Measurements from ENCODE around the gene PLXDC1.
"Not testable (repeated sequence)": the region's sequence is repeated elsewhere in the genome, so short reads cannot be mapped to it uniquely, and the experiment has no call there.

The PLXDC1 gene

DNA sequence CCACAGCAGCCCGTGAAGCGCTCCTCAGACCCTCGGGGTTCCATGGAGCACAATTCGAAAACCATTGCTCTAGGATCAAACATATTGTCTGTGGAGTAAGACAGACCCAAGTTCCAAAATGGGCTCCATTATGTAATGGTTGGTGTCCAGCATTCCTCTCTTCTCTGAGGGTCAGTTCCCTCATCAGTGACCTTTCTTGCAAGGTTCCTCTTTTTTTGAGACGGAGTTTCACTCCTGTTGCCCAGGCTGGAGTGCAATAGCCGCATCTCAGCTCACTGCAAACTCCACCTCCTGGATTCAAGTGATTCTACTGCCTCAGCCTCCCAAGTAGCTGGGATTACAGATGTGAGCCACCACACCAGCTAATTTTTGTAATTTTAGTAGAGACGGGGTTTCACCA lies 28.4 kb downstream of the PLXDC1 start:
- DNase-seq = no peak

DNA sequence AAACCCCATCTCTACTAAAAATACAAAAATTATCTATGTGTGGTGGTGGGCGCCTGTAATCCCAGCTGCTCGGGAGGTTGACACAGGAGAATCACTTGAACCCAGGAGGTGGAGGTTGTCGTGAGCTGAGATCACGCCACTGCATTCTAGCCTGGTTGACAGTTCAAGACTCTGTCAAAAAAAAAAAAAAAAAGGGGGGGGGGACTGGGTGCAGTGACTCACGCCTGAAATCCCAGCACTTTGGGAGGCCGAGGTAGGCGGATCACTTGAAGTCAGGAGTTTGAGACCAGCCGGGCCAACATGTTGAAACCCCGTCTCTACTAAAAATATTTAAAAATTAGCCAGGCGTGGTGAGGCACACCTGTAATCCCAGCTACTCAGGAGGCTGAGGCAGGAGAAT lies 29.5 kb downstream of the PLXDC1 start:
- DNase-seq = not testable (repeated sequence)

DNA sequence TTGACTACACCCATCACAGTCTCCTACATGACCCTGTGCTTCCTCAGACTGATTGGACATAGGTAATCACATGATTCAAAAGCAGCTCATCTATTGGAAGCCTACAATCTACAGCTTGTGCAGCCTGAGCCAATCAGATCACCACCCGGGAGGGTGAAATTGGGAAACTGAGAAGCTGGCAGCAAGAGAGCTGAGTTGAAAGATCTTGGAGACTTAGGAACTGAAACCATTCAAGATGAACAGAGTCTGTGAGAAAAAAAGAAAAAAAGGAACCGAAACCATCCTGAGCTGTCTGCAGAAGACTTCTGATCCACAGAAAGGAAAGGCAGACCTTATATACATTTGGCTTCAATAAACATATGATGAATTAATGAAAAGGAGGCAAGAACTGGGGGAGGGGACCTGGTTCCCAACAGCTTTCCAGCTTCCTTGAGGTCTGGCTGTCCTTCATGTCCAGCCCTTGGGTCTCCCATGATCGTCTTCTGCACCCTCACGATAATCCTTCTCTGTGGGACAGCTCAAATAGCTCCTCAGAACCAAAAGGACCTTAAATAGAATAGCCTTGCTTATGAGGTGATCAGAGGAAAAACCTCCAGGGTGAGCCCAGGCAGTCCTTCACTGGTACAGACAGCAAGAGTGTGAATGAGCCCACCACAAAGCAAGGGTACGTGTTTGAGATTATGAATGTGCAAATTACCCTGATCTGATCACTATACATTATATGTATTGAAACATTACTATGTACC lies 32.6 kb downstream of the PLXDC1 start:
- DNase-seq = no peak

DNA sequence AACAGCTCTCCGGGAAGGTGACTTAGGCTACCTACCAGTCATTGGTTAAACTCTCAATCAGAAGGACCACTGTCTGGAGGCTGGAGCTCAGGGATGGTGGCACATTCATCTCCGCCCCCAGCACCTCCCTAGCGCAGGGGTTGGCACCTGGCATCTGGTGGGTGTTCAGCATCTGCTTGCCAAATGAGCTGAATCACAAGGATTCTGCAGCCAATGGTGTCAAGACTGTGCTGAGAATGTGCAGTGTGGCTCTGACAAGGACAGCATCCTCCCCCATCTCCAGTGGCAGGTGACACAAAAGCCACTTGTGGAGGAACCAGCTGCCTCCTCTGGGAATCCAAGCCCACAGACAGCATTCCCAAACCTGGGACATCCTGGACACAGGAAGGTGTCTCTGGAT lies 35.2 kb downstream of the PLXDC1 start:
- DNase-seq = no peak

DNA sequence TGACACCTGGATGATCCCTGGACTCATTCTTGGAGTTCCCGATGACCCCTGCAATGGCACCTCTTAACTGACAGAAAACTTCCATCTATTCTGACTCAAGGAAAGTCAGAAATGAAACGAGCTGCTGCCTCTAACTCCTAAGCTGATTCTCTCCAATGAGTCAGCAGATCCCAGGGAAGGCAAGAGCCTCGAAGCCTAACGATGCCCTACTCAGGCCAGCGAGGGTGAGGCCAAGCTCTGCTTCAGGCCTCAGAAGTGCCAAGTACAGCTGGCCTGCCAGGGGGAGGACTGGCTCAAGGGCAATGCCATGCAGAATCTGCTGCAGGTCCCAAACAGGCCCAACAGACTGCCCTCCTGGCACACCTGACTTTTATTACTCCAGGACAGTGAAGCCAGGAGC lies 36.3 kb downstream of the PLXDC1 start:
- no peak for DNase-seq

DNA sequence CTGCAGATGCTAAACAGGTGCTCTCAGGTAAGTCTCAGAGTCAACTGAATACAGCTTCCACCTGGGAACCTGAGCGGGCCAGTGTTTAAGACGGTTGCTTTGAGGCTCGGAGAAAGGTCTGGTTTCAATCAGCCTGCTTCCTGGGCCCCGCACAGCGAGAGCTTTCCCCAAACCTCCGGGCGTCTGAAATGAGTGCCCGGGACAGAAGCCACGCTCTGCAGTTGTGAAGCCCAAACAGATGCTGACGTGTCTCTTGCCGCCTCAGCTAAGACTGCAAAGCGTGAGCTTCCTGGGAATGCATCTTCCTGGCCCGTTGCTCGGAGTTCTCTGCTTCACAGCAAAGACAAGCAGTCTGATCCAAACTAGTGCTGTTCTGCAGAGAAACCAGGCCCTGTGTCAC lies 36.7 kb downstream of the PLXDC1 start:
- DNase-seq = no peak

DNA sequence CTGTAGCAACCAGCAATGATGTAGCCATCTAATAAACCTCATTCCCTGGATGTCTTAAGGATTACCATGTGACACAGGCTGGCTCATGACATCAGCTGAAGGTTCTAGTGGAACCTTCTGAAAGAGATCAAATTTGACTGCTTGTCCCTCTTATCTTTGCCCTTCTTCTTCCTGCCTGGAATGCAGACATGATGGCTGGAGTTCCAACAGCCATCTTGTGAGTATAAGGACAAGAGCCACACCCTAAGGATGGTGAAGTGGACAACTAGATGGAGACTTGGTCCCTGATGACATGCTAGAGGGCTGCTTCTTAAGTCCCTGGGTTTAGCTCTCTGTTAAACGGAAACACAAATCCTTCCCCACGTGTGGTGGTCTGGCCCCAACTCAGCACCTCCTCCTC lies 37.6 kb downstream of the PLXDC1 start:
- DNase-seq = no peak

DNA sequence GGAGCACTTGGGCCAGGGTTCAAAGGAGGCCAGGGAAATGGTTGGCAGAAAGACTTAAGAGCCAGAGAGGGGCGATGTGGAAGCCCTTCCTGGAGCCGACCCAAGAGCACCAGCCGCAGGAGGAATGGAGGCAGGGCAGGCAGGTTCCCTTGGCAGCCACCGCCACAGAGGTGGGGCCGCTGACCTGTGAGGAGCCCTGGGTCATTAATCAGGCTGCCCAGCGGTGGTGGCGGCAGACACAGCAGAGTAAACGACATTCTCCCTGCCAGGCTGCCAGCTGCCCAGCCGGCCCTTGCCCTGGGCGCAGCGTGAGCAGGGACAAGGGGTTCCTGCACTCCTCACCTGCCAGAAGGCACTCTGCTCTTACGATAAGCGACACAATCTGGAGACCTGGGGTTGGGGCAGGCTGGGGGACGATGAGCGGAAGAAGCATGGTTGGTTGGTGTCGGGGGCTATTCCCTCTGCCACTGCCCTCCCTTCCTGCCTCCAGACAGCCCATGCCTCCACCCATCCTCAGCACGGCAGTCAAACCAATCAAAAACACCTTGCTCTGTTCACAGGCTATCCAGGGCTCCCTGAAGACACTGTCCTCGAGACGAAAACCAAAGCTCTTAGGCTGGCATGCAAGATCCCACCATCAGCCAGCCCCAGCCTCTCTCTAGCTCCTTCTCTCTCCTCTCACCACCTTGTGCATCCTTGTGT lies 40.9 kb downstream of the PLXDC1 start:
- peak; percentile 23 for DNase-seq

DNA sequence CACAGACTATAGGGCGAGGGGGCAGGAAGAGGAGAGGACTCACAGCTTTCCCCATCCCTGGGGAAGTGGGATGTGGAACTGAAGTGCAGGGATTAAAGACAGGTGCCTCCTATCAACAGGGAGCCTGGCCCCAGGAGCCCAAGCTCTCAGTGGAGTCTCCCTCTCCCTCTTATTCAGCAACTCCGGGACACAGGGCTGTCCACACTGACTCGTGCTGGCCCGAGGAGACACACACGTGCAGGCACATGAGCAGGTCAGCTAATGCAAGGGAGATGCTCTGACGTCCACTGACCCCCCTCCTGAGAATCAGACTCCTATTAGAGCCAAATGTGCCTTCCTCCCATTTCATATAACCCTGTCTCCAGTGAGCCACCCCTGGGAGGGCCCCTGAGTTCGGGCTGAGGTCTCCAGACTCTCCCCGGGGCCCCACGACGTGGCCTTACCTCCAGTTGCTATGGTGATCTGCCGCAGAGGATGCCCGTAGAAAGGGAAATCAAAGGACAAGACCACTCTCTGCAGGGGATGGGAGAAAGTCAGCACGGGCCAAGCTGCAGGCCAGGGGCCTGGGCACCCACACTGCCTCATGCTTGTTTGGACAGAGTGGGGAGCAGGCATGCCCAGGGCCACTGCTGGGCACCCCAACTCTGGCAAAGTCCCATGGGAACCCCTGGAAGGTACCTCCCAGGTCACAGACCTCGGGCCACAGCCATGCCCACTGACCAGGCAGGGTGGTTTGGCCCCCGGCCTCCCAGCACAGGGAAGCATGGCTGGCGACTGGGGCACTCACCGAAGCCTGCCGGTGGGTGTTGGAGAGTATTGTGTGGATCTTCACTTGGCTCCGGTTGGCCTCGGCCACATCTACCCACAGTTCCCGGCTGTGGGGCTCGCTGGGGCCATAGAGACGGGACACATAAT lies 42.7 kb downstream of the PLXDC1 start:
- no peak for DNase-seq

DNA sequence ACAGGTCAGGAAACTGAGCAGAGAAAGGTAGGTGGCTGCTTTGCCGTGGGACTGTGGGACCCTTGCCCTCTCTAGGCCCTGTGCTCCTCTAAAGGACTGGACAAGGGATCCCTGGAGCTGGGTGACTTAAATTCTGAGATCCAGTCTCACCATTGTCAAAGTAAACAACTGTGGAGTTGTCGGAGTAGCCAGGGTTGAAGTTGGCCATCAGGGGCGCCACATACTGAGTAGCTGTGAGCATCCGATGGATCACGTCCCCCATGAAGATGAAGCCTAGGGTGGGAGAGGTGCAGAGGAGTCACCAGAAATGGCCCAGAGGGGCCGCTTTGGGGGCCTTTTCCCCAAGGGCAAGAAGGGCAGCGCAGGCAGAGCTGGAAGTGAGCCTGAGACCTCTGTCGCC lies 43.5 kb downstream of the PLXDC1 start:
- DNase-seq = no peak

DNA sequence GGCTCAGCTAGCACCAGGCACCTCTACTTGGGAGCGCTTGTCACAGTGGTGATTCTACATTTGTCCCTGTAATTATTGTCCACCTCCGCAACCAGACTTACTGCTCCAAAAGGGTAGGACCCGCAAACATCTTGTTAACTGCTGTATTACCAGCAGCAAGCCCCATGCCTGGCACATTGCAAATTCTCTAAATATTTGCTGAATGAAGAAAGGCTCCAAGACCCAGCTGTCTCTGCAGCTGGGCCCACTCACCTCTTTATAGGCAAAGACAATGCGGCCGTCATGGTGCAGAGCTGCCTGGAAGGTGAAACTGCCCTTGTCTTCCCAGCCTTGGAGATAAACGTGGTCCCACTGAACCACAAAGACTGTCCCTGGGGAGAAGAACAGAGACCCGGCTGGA lies 44.3 kb downstream of the PLXDC1 start:
- no peak for DNase-seq

DNA sequence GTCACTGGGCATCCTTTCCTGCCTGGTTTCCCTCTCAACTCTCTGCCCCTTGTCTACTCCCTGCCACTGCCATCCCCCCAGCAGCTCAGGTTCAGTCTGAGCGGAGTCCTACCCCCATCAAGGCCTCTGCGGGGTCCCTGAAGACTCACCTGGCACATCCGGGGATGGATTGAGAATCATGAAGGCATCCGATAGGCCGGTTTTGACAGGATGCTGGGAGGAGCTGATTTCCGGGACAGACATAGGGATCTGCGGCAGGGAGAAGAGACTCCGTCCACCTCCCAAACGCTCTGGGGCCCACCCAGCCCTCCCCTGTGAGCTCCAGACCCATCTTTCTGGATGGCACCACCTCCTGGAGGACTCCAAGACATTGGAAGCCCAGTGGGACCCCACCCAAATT lies 45.7 kb downstream of the PLXDC1 start:
- no peak for DNase-seq

DNA sequence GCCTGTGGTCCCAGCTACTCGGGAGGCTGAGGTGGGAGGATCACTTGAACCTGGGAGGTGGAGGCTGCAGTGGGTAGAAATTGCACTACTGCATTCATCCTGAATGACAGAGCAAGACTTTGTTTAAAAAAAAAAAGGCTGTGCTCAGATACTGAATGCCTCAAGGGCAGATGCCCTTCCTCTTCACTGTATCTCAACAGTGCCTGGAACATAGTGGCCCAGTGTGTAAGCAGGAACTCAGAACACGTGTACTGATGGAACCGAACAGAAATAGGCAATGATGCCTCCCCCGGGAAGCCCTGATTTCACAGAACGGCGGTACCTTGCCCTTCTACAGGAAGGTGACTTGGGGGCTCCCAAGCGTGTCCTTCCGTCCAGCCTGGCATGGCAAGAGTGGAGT lies 46.8 kb downstream of the PLXDC1 start:
- no peak for DNase-seq

DNA sequence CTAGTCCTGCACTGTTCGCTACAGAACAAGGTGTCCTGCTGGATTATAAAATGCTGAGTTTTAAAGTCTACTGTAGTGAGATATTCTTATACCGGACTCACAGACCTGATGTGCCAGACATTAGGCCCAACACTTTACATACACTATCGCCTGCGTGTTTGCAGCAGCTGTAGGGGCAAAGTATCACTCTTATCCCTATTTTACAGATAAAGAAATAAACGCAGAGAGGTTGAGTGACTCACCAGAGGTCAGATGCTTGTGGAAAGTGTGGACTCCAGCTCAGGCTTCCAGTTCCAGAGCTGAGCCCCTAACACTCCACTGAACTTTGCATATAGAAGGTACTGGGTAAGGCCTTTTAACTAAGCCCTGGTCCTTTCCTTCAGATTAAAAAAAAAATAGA lies 47.4 kb downstream of the PLXDC1 start:
- no peak for DNase-seq

DNA sequence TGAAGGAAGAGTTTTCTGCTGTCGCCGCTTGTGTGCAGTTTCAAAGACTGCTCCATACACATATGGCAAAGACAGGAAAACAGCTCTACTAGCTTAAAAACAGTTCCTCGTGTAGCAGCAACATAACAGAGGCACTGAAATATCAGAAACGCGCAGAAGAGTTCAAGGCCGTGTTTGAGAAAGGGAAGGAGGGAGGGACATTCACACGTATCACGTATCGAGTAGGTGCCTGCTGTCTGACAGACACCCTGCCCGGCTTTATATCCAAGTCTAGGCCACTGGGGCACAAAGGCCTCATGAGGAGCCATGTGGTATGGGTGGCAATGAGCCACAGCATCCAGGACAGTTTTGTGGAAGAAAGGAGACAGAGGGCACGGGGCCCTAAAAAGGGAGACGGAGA lies 50.3 kb downstream of the PLXDC1 start:
- no peak for DNase-seq

DNA sequence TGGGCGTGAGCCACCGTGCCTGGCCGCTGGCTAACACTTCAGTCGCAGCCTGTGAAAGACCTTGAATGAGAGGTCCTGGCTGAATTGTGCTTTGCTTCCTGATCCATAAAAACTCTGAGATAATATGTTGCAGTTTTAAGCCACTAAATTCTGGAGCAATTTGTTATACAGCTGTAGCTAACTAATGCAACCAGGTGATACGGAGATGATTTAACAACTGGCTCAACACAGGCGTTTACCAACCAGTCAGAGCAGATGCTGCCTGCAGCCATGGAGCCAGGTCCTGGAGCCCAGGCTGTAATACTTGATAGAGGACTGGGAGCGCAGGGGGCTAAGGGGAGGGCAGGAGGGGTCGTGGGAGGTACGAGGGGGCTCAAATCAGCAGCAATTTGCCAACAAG lies 50.9 kb downstream of the PLXDC1 start:
- DNase-seq = no peak

DNA sequence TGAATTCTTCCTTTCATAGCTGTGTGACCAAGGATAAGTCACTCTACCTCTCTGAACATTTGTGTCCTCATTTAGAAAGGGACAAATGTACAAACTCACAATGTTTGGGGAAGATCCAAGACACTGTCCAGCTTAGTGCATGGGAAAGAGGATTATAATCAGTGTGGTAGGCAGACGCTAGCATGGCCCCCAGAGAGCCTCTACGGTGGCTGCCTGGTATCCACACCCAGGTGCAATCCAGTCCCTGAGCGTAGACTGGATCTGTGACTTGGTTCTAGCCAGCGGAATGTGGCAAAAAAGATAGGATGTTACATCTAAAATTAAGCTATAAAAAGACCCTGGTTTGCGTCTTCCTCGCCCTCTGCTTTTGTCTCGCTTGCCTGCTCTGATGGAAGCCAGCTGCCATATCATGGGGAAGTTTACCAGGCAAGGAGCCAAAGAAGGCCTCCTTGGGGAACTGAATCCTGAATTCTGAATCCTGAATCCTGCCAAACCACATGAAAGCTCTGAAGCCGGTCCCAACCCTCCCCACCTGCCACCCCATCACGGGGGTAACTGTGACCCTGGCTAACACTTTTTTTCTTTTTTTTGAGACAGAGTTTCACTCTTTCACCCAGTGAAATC lies 51.7 kb downstream of the PLXDC1 start:
- no peak for DNase-seq

DNA sequence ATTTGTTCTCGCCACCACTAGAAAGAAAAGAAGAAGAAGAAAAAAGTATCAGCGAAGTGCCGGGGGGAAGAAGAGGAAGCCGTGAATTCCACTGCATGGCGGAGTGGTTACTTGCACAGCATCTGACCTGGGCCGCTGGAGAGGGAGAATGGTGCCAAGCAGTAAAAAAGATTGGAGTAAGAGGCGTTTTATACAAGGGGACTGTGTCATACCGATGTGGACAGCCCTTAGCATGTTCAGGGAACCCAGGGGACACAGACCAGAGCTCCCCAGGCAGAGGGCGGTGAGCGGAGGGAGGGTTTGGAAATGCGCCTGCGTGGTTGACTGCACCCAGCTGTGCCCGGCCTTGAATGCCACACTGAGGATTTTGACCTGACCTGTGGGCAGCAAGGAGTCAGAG lies 52.8 kb downstream of the PLXDC1 start:
- DNase-seq = no peak

DNA sequence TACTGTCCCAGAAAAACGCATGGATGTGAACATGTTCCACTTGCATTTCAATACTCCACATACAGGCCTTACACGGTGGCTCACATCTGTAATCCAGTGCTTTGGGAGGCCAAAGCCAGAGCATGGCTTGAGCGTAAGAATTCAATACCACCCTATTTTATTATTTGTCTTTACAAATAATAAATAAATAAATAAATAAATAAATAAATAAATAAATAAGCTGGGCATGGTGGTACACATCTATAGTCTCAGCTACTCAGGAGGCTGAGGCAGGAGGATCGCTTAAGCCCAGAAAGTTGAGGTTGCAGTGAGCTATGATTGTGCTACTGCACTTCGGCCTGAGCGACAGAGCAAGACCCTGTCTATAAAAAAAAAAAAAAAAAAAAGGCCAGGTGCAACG lies 53.9 kb downstream of the PLXDC1 start:
- no peak for DNase-seq

DNA sequence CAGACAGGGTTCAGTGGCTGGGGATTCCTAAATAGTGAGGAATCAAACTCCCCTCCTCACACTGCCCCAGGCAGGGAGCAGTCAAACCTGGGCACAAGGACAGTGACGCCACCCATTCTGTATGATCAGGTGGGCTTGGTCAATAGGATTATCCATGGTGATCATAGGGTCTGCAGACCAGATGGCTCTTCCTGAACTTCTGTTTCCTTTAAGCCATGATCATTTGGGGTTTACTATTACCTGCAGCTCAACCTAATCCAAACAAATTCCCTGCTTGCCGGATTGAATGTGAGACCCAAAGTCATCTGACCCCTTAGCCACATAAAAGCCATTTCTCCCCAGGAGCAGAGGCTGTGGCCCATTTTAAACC lies 54.3 kb downstream of the PLXDC1 start:
- DNase-seq = no peak

DNA sequence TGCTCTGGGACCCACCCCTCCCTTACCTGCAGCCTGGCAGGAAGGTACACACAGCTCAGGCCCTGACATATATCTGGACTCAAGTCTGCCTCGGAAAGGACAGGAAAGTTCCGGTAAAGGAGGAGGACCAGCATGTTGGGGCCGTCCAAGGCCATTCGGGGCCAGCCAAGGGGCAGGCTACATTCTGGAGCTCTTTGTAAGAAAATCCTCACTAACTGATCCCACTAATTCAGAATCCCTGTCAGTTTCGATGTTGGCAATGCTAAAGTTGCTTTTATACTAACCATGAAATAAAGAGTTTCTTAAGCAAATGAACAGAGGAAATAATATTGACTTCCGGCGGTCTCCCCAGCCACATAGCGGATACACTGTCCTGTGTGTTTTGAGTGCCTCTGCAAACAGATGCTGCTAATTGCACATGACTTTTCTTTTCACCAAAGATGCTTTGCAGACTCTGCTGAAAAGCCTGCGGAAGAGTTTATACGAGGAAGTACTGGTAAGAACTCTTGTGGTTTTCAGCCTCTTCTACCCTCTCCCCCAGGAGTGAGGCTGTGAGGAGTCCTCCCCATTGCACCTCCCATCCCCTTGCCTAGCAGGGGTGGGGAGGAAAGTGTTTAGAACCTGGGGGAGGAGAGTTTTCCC lies 54.8 kb downstream of the PLXDC1 start:
- DNase-seq = no peak

DNA sequence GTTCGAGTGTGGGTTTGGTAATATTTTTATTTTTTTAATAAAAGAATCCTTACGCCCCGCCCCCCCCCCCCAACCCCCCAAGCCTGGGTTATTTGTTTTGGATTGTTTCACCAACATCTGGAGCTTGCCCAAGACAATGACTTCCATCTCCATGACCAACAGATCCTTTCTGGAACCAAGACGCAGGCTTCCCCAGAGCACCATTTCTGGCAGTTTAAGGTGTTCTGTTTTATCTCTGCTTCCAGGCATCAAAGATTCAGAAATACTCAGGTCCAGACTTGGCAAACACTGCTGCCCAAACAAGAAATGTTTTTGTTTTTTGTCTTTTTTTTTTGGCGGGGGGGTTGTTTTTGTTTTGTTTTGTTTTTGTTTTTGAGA lies 56.1 kb downstream of the PLXDC1 start:
- DNase-seq = no peak
